CD14-positive monocyte (primary cell): Measurements from ENCODE around the gene CRIP2. TPM values are rescaled to one million over a fixed set of nuclear protein-coding genes. Genes with fewer than 3 reads are reported as not detected.
A peak's percentile ranks its signal among the peaks of the same experiment; 100 is the strongest.

Experiments
- DNase-seq, 3 donors: peaks; one replicate each; pipeline ENCODE4 v3.0.0-alpha.2; 2011 to 2022
- H2AFZ ChIP-seq: 2 replicates; pipeline ENCODE4 v1.6.0; 2012; ENCODE audit warnings: mild to moderate bottlenecking, low read depth, low read length, inconsistent platforms; ENCODE audit not compliant: insufficient read depth, poor library complexity, severe bottlenecking
- H3K27ac ChIP-seq, 2 donors: 1 replicate in 1 of 2; 2 replicates in 1 of 2; pipeline ENCODE4 v1.5.1; 2012 to 2013; ENCODE audit warnings: low read length in 2 of 2, control low read depth in 1 of 2, inconsistent platforms in 1 of 2, low read depth in 1 of 2, mild to moderate bottlenecking in 1 of 2
- H3K27me3 ChIP-seq, 2 donors: one replicate each; pipeline versions ENCODE4 v1.6.0 to v1.6.1; 2011 to 2013; ENCODE audit warnings: low read length in 2 of 2; ENCODE audit not compliant: control insufficient read depth in 2 of 2, insufficient read depth in 2 of 2
- H3K36me3 ChIP-seq, 2 donors: replicated peaks in 1 of 2; 1 replicate in 1 of 2; 2 replicates in 1 of 2; pipeline versions ENCODE4 v1.5.1 to v1.6.1; 2012 to 2013; ENCODE audit warnings: low read length in 2 of 2, control low read depth in 1 of 2, inconsistent platforms in 1 of 2, mild to moderate bottlenecking in 1 of 2; ENCODE audit not compliant: insufficient read depth in 2 of 2, control insufficient read depth in 1 of 2
- H3K4me1 ChIP-seq, 2 donors: 1 replicate in 1 of 2; 2 replicates in 1 of 2; pipeline versions ENCODE4 v1.5.1 to v1.6.1; 2012 to 2013; ENCODE audit warnings: low read length in 2 of 2, control low read depth in 1 of 2, inconsistent platforms in 1 of 2, mild to moderate bottlenecking in 1 of 2, moderate library complexity in 1 of 2; ENCODE audit not compliant: insufficient read depth in 2 of 2, control insufficient read depth in 1 of 2
- H3K4me2 ChIP-seq: replicated peaks from 2 replicates; pipeline ENCODE3; 2012; ENCODE audit warnings: low read length, moderate library complexity, mild to moderate bottlenecking; ENCODE audit not compliant: poor library complexity, severe bottlenecking; ENCODE audit errors: extremely low read depth
- H3K4me3 ChIP-seq, 3 experiments: fragments of 200-600 bp in 1 of 3; sonication (generic) in 1 of 3; replicated peaks in 1 of 3; 1 replicate in 2 of 3; 2 replicates in 1 of 3; pipeline ENCODE4 v1.5.1; 2011 to 2013; ENCODE audit warnings: low read length in 3 of 3, mild to moderate bottlenecking in 3 of 3, control low read depth in 2 of 3, low read depth in 2 of 3, inconsistent platforms in 1 of 3, moderate library complexity in 1 of 3
- H3K79me2 ChIP-seq: 2 replicates; pipeline ENCODE4 v1.6.0; 2012; ENCODE audit warnings: mild to moderate bottlenecking, control low read depth, inconsistent platforms, low read length, moderate library complexity; ENCODE audit not compliant: insufficient read depth
- H3K9ac ChIP-seq: 2 replicates; pipeline ENCODE4 v1.6.0; 2017; ENCODE audit warnings: low read length, mild to moderate bottlenecking; ENCODE audit not compliant: insufficient read depth, poor library complexity, severe bottlenecking
- H3K9me3 ChIP-seq, 2 donors: replicated peaks in 1 of 2; 1 replicate in 1 of 2; 2 replicates in 1 of 2; pipeline versions ENCODE4 v1.5.1 to v1.6.1; 2012 to 2013; ENCODE audit warnings: low read length in 2 of 2, control low read depth in 1 of 2; ENCODE audit not compliant: control insufficient read depth in 1 of 2, insufficient read depth in 1 of 2
- H4K20me1 ChIP-seq: 2 replicates; pipeline ENCODE4 v1.6.0; 2012; ENCODE audit warnings: mild to moderate bottlenecking, low read length, control low read depth, moderate library complexity; ENCODE audit not compliant: insufficient read depth
- H3K27ac Mint-ChIP-seq, 7 donors: one replicate each; pipeline ENCODE4 v1.8.0; 2020; ENCODE audit warnings: mild to moderate bottlenecking in 7 of 7, mixed read lengths in 7 of 7, moderate library complexity in 6 of 7, inconsistent platforms in 2 of 7
- H3K27me3 Mint-ChIP-seq, 3 donors: one replicate each; pipeline ENCODE4 v1.8.0; 2021 to 2022; ENCODE audit warnings: low read depth in 3 of 3, mild to moderate bottlenecking in 3 of 3, mixed read lengths in 3 of 3, moderate library complexity in 3 of 3, inconsistent platforms in 1 of 3
- H3K36me3 Mint-ChIP-seq, 2 donors: one replicate each; pipeline ENCODE4 v1.8.0; 2020; ENCODE audit warnings: mixed read lengths in 2 of 2, inconsistent platforms in 1 of 2, mild to moderate bottlenecking in 1 of 2
- H3K4me1 Mint-ChIP-seq: one replicate; pipeline ENCODE4 v1.8.0; 2020; ENCODE audit warnings: mild to moderate bottlenecking, mixed read lengths
- H3K4me3 Mint-ChIP-seq, 2 donors: one replicate each; pipeline ENCODE4 v1.8.0; 2020; ENCODE audit warnings: mild to moderate bottlenecking in 2 of 2, mixed read lengths in 2 of 2, moderate library complexity in 1 of 2
- H3K9me3 Mint-ChIP-seq, 7 donors: one replicate each; pipeline ENCODE4 v1.8.0; 2020 to 2022; ENCODE audit warnings: mixed read lengths in 7 of 7, mild to moderate bottlenecking in 6 of 7, moderate library complexity in 6 of 7, inconsistent platforms in 2 of 7
- WGBS: methylation state at CpG from one replicate; pipeline ENCODE4 v1.1.5; 2013; ENCODE audit warnings: missing lambda C conversion rate; ENCODE audit not compliant: insufficient coverage; 5-methylcytosine and 5-hydroxymethylcytosine counted together
- intact Hi-C, 2 donors: fragments of 100-400 bp; cut with micrococcal nuclease; formaldehyde crosslinking; loops; one replicate each; pipeline versions ENCODE4 v1.15.0 to v1.15.1; 2023
- polyA plus RNA-seq, 3 donors: library from polyadenylated mRNA; depleted of rRNA in 1 of 3; unstranded in 2 of 3; stranded (reverse) in 1 of 3; fragments of 300-500 nt in 2 of 3; fragments of >200 nt in 1 of 3; fragmentation: Illumina TruSeq in 2 of 3; gene quantifications; 1 replicate in 2 of 3; 2 replicates in 1 of 3; pipeline ENCODE4 v1.2.3, GENCODE V29; 2012 to 2021
- TF ChIP-seq, protein P1 (sequence below): fragments of 200-600 bp; IDR thresholded peaks from one replicate; pipeline ENCODE4 v1.8.0; 2022; ENCODE audit warnings: antibody characterized with exemption, mild to moderate bottlenecking

The CRIP2 gene
- polyA plus RNA-seq, 3 donors = 2.1 to 4.0 (median 3.3) TPM

GRCh38 chr14:105508601-105509000, 34.0 kb downstream of the CRIP2 start:
- Histone ChIP-seq H3K4me3 (no peak overlapping the region), H3K4me1 (no peaks in the 10 kb centered on the region), H3K36me3 (no peaks in the 10 kb centered on the region), H3K4me2 (no peak overlapping the region), H3K27ac (no peak overlapping the region), H3K79me2 (no peaks in the 10 kb centered on the region), H3K9me3 (no peaks in the 10 kb centered on the region), H3K27me3 (peaks cover 0 to 4% of the 10 kb centered on the region in 2 donors), H4K20me1 (no peaks in the 10 kb centered on the region), H2AFZ (no peak overlapping the region), H3K9ac (no peak overlapping the region)
- Mint-ChIP-seq H3K4me3 (peak overlapping the region in 1 of 2 donors; percentile 37), H3K9me3 (peaks cover 0 to 2% (median 0%) of the 10 kb centered on the region in 7 donors), H3K27ac (no peak overlapping the region), H3K36me3 (no peaks in the 10 kb centered on the region), H3K4me1 (no peaks in the 10 kb centered on the region), H3K27me3 (peaks cover 30 to 48% (median 31%) of the 10 kb centered on the region in 3 donors)
- intact Hi-C loops = no loop called here
- no peak for DNase-seq
- TF ChIP-seq, protein P1, sequence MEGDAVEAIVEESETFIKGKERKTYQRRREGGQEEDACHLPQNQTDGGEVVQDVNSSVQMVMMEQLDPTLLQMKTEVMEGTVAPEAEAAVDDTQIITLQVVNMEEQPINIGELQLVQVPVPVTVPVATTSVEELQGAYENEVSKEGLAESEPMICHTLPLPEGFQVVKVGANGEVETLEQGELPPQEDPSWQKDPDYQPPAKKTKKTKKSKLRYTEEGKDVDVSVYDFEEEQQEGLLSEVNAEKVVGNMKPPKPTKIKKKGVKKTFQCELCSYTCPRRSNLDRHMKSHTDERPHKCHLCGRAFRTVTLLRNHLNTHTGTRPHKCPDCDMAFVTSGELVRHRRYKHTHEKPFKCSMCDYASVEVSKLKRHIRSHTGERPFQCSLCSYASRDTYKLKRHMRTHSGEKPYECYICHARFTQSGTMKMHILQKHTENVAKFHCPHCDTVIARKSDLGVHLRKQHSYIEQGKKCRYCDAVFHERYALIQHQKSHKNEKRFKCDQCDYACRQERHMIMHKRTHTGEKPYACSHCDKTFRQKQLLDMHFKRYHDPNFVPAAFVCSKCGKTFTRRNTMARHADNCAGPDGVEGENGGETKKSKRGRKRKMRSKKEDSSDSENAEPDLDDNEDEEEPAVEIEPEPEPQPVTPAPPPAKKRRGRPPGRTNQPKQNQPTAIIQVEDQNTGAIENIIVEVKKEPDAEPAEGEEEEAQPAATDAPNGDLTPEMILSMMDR = no peak
- 94% methylated on average over 10 of the region's 12 CpGs for WGBS

DNA sequence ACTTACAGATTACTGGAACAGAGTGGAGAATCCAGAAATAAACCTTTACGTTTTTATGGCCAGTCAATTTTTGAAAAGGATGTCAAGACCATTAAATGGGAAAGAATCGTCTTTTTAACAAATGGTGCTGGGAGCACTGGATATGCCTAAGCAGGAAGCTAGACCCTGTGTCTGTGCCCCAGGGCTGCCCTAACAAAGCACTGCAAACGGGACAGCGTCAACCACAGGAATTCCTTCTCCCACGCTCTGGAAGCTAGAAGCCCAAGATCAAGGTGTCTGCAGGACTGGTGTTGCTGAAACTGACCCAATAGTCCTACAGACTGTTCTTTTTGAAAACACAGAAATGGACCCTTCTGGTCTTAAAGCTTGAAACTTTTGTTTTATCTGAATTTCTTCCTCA, 42.5 kb downstream of the CRIP2 start:
- DNase-seq = no peak
- H2AFZ ChIP-seq = no peak overlapping the region
- WGBS = 66% methylated on average over 5 of the region's 5 CpGs
- H3K36me3 ChIP-seq = no peaks in the 10 kb centered on the region
- no peak overlapping the region for H3K4me3 Mint-ChIP-seq
- TF ChIP-seq, protein P1 = no peak
- no peak overlapping the region for H3K4me2 ChIP-seq
- H4K20me1 ChIP-seq = no peaks in the 10 kb centered on the region
- H3K4me1 ChIP-seq = no peaks in the 10 kb centered on the region
- no peaks in the 10 kb centered on the region for H3K79me2 ChIP-seq
- no peak overlapping the region for H3K9ac ChIP-seq
- no peaks in the 10 kb centered on the region for H3K36me3 Mint-ChIP-seq
- no peaks in the 10 kb centered on the region for H3K4me1 Mint-ChIP-seq
- no peak overlapping the region for H3K27ac Mint-ChIP-seq
- H3K4me3 ChIP-seq = no peak overlapping the region
- H3K9me3 ChIP-seq = no peaks in the 10 kb centered on the region
- H3K27me3 ChIP-seq = peaks cover 0 to 14% of the 10 kb centered on the region in 2 donors
- H3K27ac ChIP-seq = no peak overlapping the region
- H3K9me3 Mint-ChIP-seq = peaks cover 7 to 25% (median 13%) of the 10 kb centered on the region in 7 donors
- intact Hi-C loops = no loop called here
- H3K27me3 Mint-ChIP-seq = peaks cover 20 to 50% (median 24%) of the 10 kb centered on the region in 3 donors
